22Rv1 (cell line): ENCODE data around the gene TOPBP1.

Source experiments
- ZFX ChIP-seq: fragments of 450-650 bp; IDR thresholded peaks from 2 replicates; pipeline ENCODE4 v1.6.1; 2017; ENCODE audit warnings: antibody characterized with exemption, borderline replicate concordance
- TF ChIP-seq, protein P1 (sequence below): fragments of 450-650 bp; IDR thresholded peaks from 2 replicates; pipeline ENCODE4 v1.5.1; 2017; ENCODE audit warnings: mild to moderate bottlenecking

DNA sequence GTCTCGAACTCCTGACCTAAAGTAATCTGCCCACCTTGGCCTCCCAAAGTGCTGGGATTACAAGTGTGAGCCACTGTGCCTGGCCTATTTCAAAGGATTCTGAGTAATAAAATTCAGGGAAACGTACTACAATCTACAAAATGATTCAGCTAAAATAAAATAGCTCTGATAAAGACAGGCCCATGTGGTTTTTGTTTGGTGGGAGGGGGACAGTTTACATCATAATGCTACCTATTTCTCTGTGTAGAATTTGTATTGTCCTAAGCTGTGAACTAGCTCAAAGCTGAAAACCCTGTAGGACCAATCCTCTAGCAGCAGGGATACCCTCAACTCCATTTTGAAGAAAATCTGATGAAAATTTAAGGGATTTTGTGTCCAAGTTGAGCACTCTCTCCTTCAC lies 62.5 kb downstream of the TOPBP1 start:
- TF ChIP-seq, protein P1, sequence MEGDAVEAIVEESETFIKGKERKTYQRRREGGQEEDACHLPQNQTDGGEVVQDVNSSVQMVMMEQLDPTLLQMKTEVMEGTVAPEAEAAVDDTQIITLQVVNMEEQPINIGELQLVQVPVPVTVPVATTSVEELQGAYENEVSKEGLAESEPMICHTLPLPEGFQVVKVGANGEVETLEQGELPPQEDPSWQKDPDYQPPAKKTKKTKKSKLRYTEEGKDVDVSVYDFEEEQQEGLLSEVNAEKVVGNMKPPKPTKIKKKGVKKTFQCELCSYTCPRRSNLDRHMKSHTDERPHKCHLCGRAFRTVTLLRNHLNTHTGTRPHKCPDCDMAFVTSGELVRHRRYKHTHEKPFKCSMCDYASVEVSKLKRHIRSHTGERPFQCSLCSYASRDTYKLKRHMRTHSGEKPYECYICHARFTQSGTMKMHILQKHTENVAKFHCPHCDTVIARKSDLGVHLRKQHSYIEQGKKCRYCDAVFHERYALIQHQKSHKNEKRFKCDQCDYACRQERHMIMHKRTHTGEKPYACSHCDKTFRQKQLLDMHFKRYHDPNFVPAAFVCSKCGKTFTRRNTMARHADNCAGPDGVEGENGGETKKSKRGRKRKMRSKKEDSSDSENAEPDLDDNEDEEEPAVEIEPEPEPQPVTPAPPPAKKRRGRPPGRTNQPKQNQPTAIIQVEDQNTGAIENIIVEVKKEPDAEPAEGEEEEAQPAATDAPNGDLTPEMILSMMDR: no peak
- TF ChIP-seq ZFX: no peak
